MM.1S (cell line): Measurements from ENCODE around the gene RBM27.

Source experiments
- CTCF ChIP-seq: fragments of 300-600 bp; sonication (generic); IDR thresholded peaks from 2 replicates; pipeline ENCODE4 v1.5.1; 2016; ENCODE audit warnings: antibody characterized with exemption, low read length, mixed read lengths
- EZH2 ChIP-seq: fragments of 300-600 bp; sonication (generic); optimal IDR thresholded peaks from 2 replicates; pipeline ENCODE3; 2017; ENCODE audit warnings: low read depth, mild to moderate bottlenecking, antibody characterized with exemption, low read length, mixed read lengths

GRCh38 chr5:146165460-146165859 lies 37.9 kb upstream of the RBM27 start:
- no peak for TF ChIP-seq CTCF
- no peak for TF ChIP-seq EZH2
